Keratinocyte (primary cell): ENCODE measurements around the gene CABP4. TPM values are rescaled to one million over a fixed set of nuclear protein-coding genes. Genes with fewer than 3 reads are reported as not detected.

Experiments used
- DNase-seq: peaks from one replicate; pipeline ENCODE4 v3.0.0-alpha.2; 2011; ENCODE audit warnings: low read depth, missing footprints, low spot score
- FAIRE-seq: peaks from 2 replicates; lab custom pipeline; 2011; peaks lifted over from hg19 to GRCh38; lab: Jason Lieb, UNC
- H2AFZ ChIP-seq: 2 replicates; pipeline ENCODE4 v1.6.0; 2012; ENCODE audit warnings: low read length, control low read depth, inconsistent platforms; ENCODE audit not compliant: control insufficient read depth
- H3K27ac ChIP-seq: 2 replicates; pipeline ENCODE4 v1.5.1; 2011; ENCODE audit warnings: low read length; ENCODE audit not compliant: control insufficient read depth, insufficient read depth
- H3K27me3 ChIP-seq: 3 replicates; pipeline ENCODE4 v1.6.0; 2011; ENCODE audit warnings: low read length; ENCODE audit not compliant: control insufficient read depth, insufficient read depth; ENCODE audit errors: extremely low read depth
- H3K36me3 ChIP-seq, 2 experiments: 2 replicates in 1 of 2; 3 replicates in 1 of 2; pipeline ENCODE4 v1.5.1; 2011; ENCODE audit warnings: low read length in 2 of 2, mild to moderate bottlenecking in 1 of 2; ENCODE audit not compliant: control insufficient read depth in 2 of 2, insufficient read depth in 2 of 2; ENCODE audit errors: extremely low read depth in 1 of 2
- H3K4me1 ChIP-seq: 3 replicates; pipeline ENCODE4 v1.5.1; 2011; ENCODE audit warnings: low read length; ENCODE audit not compliant: control insufficient read depth, insufficient read depth; ENCODE audit errors: extremely low read depth
- H3K4me2 ChIP-seq: 3 replicates; pipeline ENCODE4 v1.6.0; 2011; ENCODE audit warnings: low read depth, low read length; ENCODE audit not compliant: control insufficient read depth, insufficient read depth; ENCODE audit errors: extremely low read depth
- H3K4me3 ChIP-seq, 3 experiments: fragments of 200-600 bp in 1 of 3; sonication (generic) in 1 of 3; 2 replicates in 2 of 3; 3 replicates in 1 of 3; pipeline ENCODE4 v1.5.1; 2011 to 2016; ENCODE audit warnings: low read length in 3 of 3, mild to moderate bottlenecking in 3 of 3, control low read depth in 2 of 3, inconsistent platforms in 1 of 3, low read depth in 1 of 3, mixed read lengths in 1 of 3, mixed run types in 1 of 3, moderate library complexity in 1 of 3; ENCODE audit not compliant: control insufficient read depth in 2 of 3, insufficient read depth in 2 of 3; ENCODE audit errors: extremely low read depth in 1 of 3
- H3K79me2 ChIP-seq: 2 replicates; pipeline ENCODE4 v1.6.0; 2012; ENCODE audit warnings: low read length; ENCODE audit not compliant: control insufficient read depth, insufficient read depth
- H3K9ac ChIP-seq: 3 replicates; pipeline ENCODE4 v1.6.0; 2011; ENCODE audit warnings: low read length; ENCODE audit not compliant: control insufficient read depth, insufficient read depth; ENCODE audit errors: extremely low read depth
- H3K9me1 ChIP-seq: 3 replicates; pipeline ENCODE4 v1.6.0; 2011; ENCODE audit warnings: low read length; ENCODE audit not compliant: control insufficient read depth, insufficient read depth; ENCODE audit errors: extremely low read depth
- H3K9me3 ChIP-seq: 2 replicates; pipeline ENCODE4 v1.5.1; 2012; ENCODE audit warnings: low read depth, low read length; ENCODE audit not compliant: control insufficient read depth
- H4K20me1 ChIP-seq: 3 replicates; pipeline ENCODE4 v1.6.0; 2011; ENCODE audit warnings: low read length; ENCODE audit not compliant: control insufficient read depth, insufficient read depth; ENCODE audit errors: extremely low read depth
- CTCF ChIP-seq, 3 experiments: IDR thresholded peaks in 1 of 3; conservative IDR thresholded peaks in 1 of 3; optimal IDR thresholded peaks in 1 of 3; 2 replicates in 2 of 3; 3 replicates in 1 of 3; pipeline versions ENCODE3 to v1.5.1; 2011; ENCODE audit warnings: low read length in 3 of 3, mild to moderate bottlenecking in 3 of 3, moderate library complexity in 2 of 3, control low read depth in 1 of 3, inconsistent platforms in 1 of 3; ENCODE audit not compliant: insufficient read depth in 2 of 3; ENCODE audit errors: extremely low read depth in 1 of 3
- EZH2 ChIP-seq: IDR thresholded peaks from one replicate; pipeline ENCODE4 v1.6.1; 2012; ENCODE audit warnings: inconsistent platforms, mild to moderate bottlenecking, low read length, moderate library complexity
- dilution Hi-C: fragments of 300-500 bp; cut with MboI; formaldehyde crosslinking; loops from one replicate; pipeline ENCODE4 v1.7.0; 2020; ENCODE audit warnings: low sequenced_read_pairs; ENCODE audit not compliant: extremely low pct_ligation_motif_present
- polyA plus RNA-seq, 5 experiments: library from polyadenylated mRNA; depleted of rRNA in 3 of 5; stranded (reverse) in 3 of 5; stranded (forward) in 1 of 5; unstranded in 1 of 5; fragments of >200 nt; gene quantifications; 1 replicate in 1 of 5; 2 replicates in 3 of 5; 3 replicates in 1 of 5; pipeline versions ENCODE4 v1.2.1 to v1.2.3, GENCODE V29; 2011 to 2012; ENCODE audit warnings: missing spikeins in 2 of 5, low read depth in 1 of 5, low replicate concordance in 1 of 5

Gene CABP4
- polyA plus RNA-seq, 1 donor (not counting 4 experiments of a cell fraction or from before 2014, with no cell fraction given): not detected

DNA sequence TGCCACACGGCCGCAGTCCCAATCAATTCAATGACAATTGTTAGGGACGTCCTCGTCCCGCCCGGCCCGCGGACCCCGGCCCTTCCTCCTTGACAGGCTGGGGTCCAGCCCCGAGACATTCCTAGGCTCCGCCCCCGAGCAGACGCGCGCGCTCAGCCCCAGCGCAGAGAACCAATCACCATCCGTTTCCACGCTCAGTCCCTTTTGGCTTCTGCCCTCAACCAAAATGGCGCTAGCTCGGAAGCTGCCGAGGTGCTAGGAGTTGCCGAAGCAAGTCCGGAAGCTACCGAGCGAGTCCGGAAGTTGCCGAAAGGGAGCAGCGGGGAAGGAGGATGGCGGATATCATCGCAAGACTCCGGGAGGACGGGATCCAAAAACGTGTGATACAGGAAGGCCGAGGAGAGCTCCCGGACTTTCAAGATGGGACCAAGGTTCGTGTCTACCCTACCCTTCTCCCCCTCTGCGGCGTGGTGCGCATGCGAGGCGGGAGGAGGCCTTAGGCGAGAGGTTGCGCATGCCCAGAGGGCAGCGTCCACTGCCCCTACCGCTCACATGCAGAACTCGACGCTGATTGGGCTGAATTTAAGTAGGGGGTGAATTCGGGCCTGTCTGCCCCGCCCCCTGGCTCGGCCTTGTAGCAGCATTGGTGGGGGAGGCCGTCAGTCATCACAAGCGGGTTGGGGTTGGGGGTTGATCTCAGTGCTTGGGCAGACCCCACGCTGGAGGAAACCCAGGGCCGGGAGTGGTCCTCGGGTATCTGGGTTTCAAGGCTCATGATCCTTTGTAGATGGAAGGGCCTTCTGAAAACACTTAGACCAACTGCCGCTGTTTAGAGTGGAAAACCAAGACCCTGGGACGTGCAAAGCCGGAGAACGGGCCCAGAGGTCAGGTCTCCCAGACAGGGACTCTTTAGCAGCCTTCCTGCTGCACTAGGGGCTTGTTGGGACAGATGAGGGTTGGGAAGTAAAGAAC lies 28.0 kb downstream of the CABP4 start, which contains the start of gene AIP:
Gene AIP, plus strand, starts transcription at position 200 of the 972 bp plus-strand sequence. Its CDS starts 133 bp downstream, at position 333.
- dilution Hi-C loops: no loop called here
- H3K9me1 ChIP-seq: no peaks in the 10 kb centered on the region
- peak within 1 kb of the TSS; percentile 80 for H3K4me2 ChIP-seq
- H3K36me3 ChIP-seq: peaks cover 2 to 7% of the 10 kb centered on the region in 2 experiments
- no peak for TF ChIP-seq EZH2
- TF ChIP-seq CTCF (optimal IDR thresholded peaks at IDR 0.05 in 1 of 3, IDR thresholded peaks at IDR 0.05 in 1 of 3, conservative IDR thresholded peaks at IDR 0.05 in 1 of 3; ENCODE audit: extremely low read depth in 1 of 3, insufficient read depth in 2 of 3, low read length in 3 of 3): peak in 1 of 3 experiments; percentile 20
- peak within 1 kb of the TSS; percentile 92 for H2AFZ ChIP-seq
- peak within 1 kb of the TSS; percentile 70 for H3K9ac ChIP-seq
- no peaks in the 10 kb centered on the region for H3K27me3 ChIP-seq
- FAIRE-seq (peak; percentile 36), DNase-seq (peak; percentile 81)
- H3K79me2 ChIP-seq: peaks cover 4% of the 10 kb centered on the region
- H3K27ac ChIP-seq: peak within 1 kb of the TSS; percentile 70
- H3K9me3 ChIP-seq: no peaks in the 10 kb centered on the region
- peaks cover 13% of the 10 kb centered on the region for H3K4me1 ChIP-seq
- no peaks in the 10 kb centered on the region for H4K20me1 ChIP-seq
- H3K4me3 ChIP-seq: peak within 1 kb of the TSS; percentile 47 to 81 (median 77)

DNA sequence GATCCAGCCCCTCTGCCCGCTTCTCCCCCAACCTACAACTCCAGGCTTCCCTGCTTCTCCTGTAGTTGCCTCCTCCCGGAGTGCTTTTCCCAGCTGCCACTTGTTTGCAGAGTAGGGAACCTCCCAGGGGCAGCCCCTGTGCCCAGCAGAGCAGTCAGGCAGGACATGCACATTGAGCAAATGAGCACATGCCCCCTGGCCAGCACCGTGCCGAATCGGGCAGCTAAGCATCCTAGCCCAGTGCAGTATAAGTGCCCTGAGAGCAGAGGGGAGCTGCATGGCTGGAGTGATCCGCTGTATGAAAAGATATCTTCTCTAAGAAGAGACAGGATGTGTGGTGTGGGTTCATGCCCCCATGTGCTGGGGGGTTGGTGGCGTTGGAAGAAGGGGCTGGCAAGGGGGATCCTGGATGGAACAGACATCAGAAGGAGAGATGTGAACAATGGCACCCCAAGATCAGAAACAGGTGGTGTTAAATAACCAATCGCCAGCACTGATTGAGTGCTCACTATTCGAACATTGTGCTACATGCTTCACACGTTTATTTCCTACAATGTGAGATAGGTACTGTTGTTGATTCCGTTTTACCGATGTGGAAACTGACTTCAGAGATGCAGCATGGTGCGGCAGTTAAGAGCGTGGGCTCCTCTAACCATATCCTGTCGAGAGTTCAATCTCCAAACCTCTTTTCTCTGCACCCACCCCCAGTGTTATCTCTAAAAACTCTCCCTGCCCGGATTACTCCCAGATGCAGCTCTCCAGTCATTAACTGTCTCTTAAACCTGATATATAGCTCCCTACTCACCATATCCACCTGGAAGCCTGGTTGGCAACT lies 28.9 kb downstream of the CABP4 start:
- dilution Hi-C loops: no loop called here
- Histone ChIP-seq H3K4me2 (peak overlapping the region; percentile 80), H3K9ac (no peak overlapping the region), H2AFZ (no peak overlapping the region), H3K36me3 (peaks cover 4 to 8% of the 10 kb centered on the region in 2 experiments), H3K4me1 (peaks cover 13% of the 10 kb centered on the region), H3K4me3 (peak overlapping the region in 1 of 3 experiments; percentile 81), H3K79me2 (peaks cover 4% of the 10 kb centered on the region), H3K9me3 (no peaks in the 10 kb centered on the region), H3K27me3 (no peaks in the 10 kb centered on the region), H3K9me1 (no peaks in the 10 kb centered on the region), H4K20me1 (no peaks in the 10 kb centered on the region), H3K27ac (no peak overlapping the region)
- no peak for DNase-seq
- no peak for FAIRE-seq
- TF ChIP-seq EZH2 (no peak), CTCF (optimal IDR thresholded peaks at IDR 0.05 in 1 of 3, IDR thresholded peaks at IDR 0.05 in 1 of 3, conservative IDR thresholded peaks at IDR 0.05 in 1 of 3; ENCODE audit: extremely low read depth in 1 of 3, insufficient read depth in 2 of 3, low read length in 3 of 3) (no peak)
